ENCODE measurements around the gene PTGFR.

DNA sequence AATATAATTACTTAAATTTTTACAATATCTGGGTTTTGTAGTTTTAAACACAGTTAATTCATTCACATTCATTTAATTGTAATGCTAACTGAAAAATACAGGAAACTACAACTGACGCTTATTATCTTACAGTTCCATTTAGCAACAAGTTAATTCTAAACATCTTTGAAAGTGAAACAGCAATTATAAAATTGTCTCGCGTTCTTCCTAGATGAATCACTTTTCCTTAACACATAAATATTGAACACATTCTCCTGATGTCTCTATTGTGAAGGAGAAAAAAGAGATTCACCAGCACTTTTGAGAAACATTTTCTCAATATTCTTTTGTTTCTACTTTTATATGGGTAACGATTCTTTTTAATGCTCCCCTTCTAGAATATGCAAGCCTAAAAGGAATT is 6.4 kb downstream of the PTGFR start:
- TF ChIP-seq, protein P1, sequence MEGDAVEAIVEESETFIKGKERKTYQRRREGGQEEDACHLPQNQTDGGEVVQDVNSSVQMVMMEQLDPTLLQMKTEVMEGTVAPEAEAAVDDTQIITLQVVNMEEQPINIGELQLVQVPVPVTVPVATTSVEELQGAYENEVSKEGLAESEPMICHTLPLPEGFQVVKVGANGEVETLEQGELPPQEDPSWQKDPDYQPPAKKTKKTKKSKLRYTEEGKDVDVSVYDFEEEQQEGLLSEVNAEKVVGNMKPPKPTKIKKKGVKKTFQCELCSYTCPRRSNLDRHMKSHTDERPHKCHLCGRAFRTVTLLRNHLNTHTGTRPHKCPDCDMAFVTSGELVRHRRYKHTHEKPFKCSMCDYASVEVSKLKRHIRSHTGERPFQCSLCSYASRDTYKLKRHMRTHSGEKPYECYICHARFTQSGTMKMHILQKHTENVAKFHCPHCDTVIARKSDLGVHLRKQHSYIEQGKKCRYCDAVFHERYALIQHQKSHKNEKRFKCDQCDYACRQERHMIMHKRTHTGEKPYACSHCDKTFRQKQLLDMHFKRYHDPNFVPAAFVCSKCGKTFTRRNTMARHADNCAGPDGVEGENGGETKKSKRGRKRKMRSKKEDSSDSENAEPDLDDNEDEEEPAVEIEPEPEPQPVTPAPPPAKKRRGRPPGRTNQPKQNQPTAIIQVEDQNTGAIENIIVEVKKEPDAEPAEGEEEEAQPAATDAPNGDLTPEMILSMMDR (IDR thresholded peaks at IDR 0.05), result no peak
- no peak for TF ChIP-seq POLR2AphosphoS5 (IDR thresholded peaks at IDR 0.05)

Data from prostate gland (tissue), 2 donors.